B cell (primary cell): ENCODE data around the gene TCF12. TPM values are rescaled to one million over a fixed set of nuclear protein-coding genes. Genes with fewer than 3 reads are reported as not detected.

Source experiments
- ATAC-seq: fragments of 200-7000 bp; cut with Tn5 transposase; one replicate; pipeline ENCODE4 v1.10.0; 2021; ENCODE audit warnings: low read depth, mild to moderate bottlenecking, moderate number of reproducible peaks, moderate library complexity
- CTCF ChIA-PET: fragments of 350-600 bp; sonication (Branson Sonifier 250); formaldehyde crosslinking; loops from one replicate; lab custom pipeline; 2021; ENCODE audit warnings: antibody characterized with exemption, inconsistent platforms; lab: Charles Lee
- POLR2A ChIA-PET: fragments of 350-600 bp; sonication (Branson Sonifier 250); formaldehyde crosslinking; loops from one replicate; lab custom pipeline; 2021; ENCODE audit warnings: antibody characterized with exemption; lab: Charles Lee
- DNase-seq: peaks from one replicate; pipeline ENCODE4 v3.0.0; 2013
- H2AFZ ChIP-seq: 2 replicates; pipeline ENCODE4 v1.6.1; 2012; ENCODE audit warnings: mild to moderate bottlenecking, low read depth, low read length; ENCODE audit not compliant: insufficient read depth, poor library complexity, severe bottlenecking
- H3K27ac ChIP-seq, 2 donors: 1 replicate in 1 of 2; 2 replicates in 1 of 2; pipeline ENCODE4 v1.5.1; 2012 to 2013; ENCODE audit warnings: low read length in 2 of 2, mild to moderate bottlenecking in 2 of 2, moderate library complexity in 1 of 2
- H3K27me3 ChIP-seq, 4 experiments: fragments of 200-600 bp in 1 of 4; sonication (generic) in 1 of 4; replicated peaks in 1 of 4; 1 replicate in 2 of 4; 2 replicates in 2 of 4; pipeline versions ENCODE4 v1.6.1 to v1.7.0; 2013 to 2016; ENCODE audit warnings: low read length in 3 of 4, mild to moderate bottlenecking in 2 of 4, mixed read lengths in 1 of 4, moderate library complexity in 1 of 4; ENCODE audit not compliant: insufficient read depth in 4 of 4, control insufficient read depth in 3 of 4; ENCODE audit errors: control extremely low read depth in 1 of 4
- H3K36me3 ChIP-seq, 2 experiments: replicated peaks in 1 of 2; 1 replicate in 1 of 2; 2 replicates in 1 of 2; pipeline versions ENCODE4 v1.6.1 to v1.7.1; 2013; ENCODE audit warnings: low read length in 1 of 2; ENCODE audit not compliant: insufficient read depth in 2 of 2, control insufficient read depth in 1 of 2; ENCODE audit errors: control extremely low read depth in 1 of 2, extremely low read depth in 1 of 2
- H3K4me1 ChIP-seq, 2 donors: fragments of 200-600 bp in 1 of 2; sonication (generic) in 1 of 2; 1 replicate in 1 of 2; 2 replicates in 1 of 2; pipeline versions ENCODE4 v1.5.1 to v1.6.1; 2013 to 2017; ENCODE audit warnings: low read length in 2 of 2; ENCODE audit not compliant: control insufficient read depth in 2 of 2, insufficient read depth in 2 of 2
- H3K4me2 ChIP-seq: replicated peaks from 2 replicates; pipeline ENCODE3; 2012; ENCODE audit warnings: mild to moderate bottlenecking, low read depth, low read length; ENCODE audit not compliant: poor library complexity, severe bottlenecking
- H3K4me3 ChIP-seq, 5 experiments: fragments of 200-600 bp in 1 of 5; sonication (generic) in 1 of 5; 1 replicate in 3 of 5; 2 replicates in 2 of 5; pipeline versions ENCODE4 v1.5.1 to v1.7.0; 2011 to 2016; ENCODE audit warnings: low read length in 4 of 5, mild to moderate bottlenecking in 4 of 5, low read depth in 2 of 5, control low read depth in 1 of 5, moderate library complexity in 1 of 5; ENCODE audit not compliant: insufficient read depth in 1 of 5; ENCODE audit errors: control extremely low read depth in 1 of 5, extremely low read depth in 1 of 5
- H3K79me2 ChIP-seq: fragments of 200-600 bp; sonication (generic); one replicate; pipeline ENCODE4 v1.6.0; 2016; ENCODE audit warnings: low read length; ENCODE audit not compliant: control insufficient read depth, insufficient read depth
- H3K9ac ChIP-seq: fragments of 200-600 bp; sonication (generic); 2 replicates; pipeline ENCODE4 v1.6.1; 2017; ENCODE audit warnings: mild to moderate bottlenecking, low read length, moderate library complexity
- H3K9me3 ChIP-seq, 3 donors: one replicate each; pipeline versions ENCODE4 v1.6.1 to v1.7.1; 2013; ENCODE audit warnings: low read length in 2 of 3; ENCODE audit not compliant: control insufficient read depth in 2 of 3, insufficient read depth in 1 of 3; ENCODE audit errors: control extremely low read depth in 1 of 3
- H4K20me1 ChIP-seq: 2 replicates; pipeline ENCODE4 v1.6.0; 2012; ENCODE audit warnings: mild to moderate bottlenecking, low read length; ENCODE audit not compliant: insufficient read depth, control insufficient read depth, poor library complexity, severe bottlenecking
- H3K27ac Mint-ChIP-seq: one replicate; pipeline ENCODE4 v1.8.0; 2021; ENCODE audit warnings: mixed read lengths
- H3K27me3 Mint-ChIP-seq: one replicate; pipeline ENCODE4 v1.8.0; 2021; ENCODE audit warnings: mixed read lengths
- H3K4me1 Mint-ChIP-seq: one replicate; pipeline ENCODE4 v1.8.0; 2021; ENCODE audit warnings: mixed read lengths
- H3K4me3 Mint-ChIP-seq: one replicate; pipeline ENCODE4 v1.8.0; 2021; ENCODE audit warnings: mixed read lengths
- H3K9me3 Mint-ChIP-seq: one replicate; pipeline ENCODE4 v1.8.0; 2022; ENCODE audit warnings: mixed read lengths; ENCODE audit not compliant: insufficient read depth
- EZH2 ChIP-seq: IDR thresholded peaks from 2 replicates; pipeline ENCODE4 v1.6.1; 2012; ENCODE audit warnings: borderline replicate concordance, low read depth, mild to moderate bottlenecking, moderate library complexity, low read length; ENCODE audit not compliant: insufficient read depth, poor library complexity, severe bottlenecking
- WGBS: methylation state at CpG from one replicate; pipeline ENCODE4 v1.1.5; 2013; ENCODE audit warnings: missing lambda C conversion rate; ENCODE audit not compliant: insufficient coverage; 5-methylcytosine and 5-hydroxymethylcytosine counted together
- intact Hi-C: fragments of 100-400 bp; cut with micrococcal nuclease; formaldehyde crosslinking; loops from one replicate; pipeline ENCODE4 v1.10.0; 2022
- polyA plus RNA-seq: library from polyadenylated mRNA; depleted of rRNA; stranded (reverse); fragments of >200 nt; gene quantifications from 2 replicates; pipeline ENCODE4 v1.2.3, GENCODE V29; 2012
- total RNA-seq, 2 donors: library from RNA; stranded (reverse); fragments of 120-200 nt in 1 of 2; gene quantifications; 1 replicate in 1 of 2; 2 replicates in 1 of 2; pipeline versions ENCODE4 v1.2.3 to v1.2.4, GENCODE V29; 2013 to 2022
- TF ChIP-seq, protein P1 (sequence below): fragments of 200-600 bp; IDR thresholded peaks from one replicate; pipeline ENCODE4 v1.8.0; 2022; ENCODE audit warnings: antibody characterized with exemption, mild to moderate bottlenecking

TCF12 gene
- total and polyA plus RNA-seq, 2 donors (not counting 1 experiment from before 2014, with no cell fraction given), result 27.1 to 131 TPM

GRCh38 chr15:57245714-57246113 is 327.3 kb downstream of the TCF12 start:
- Histone ChIP-seq H3K9ac (no peak overlapping the region), H3K79me2 (no peaks in the 10 kb centered on the region), H4K20me1 (no peaks in the 10 kb centered on the region), H2AFZ (no peak overlapping the region), H3K4me2 (no peak overlapping the region), H3K4me3 (no peak overlapping the region), H3K4me1 (no peaks in the 10 kb centered on the region), H3K27me3 (no peaks in the 10 kb centered on the region), H3K9me3 (no peaks in the 10 kb centered on the region), H3K27ac (no peak overlapping the region), H3K36me3 (peaks cover 9 to 28% of the 10 kb centered on the region in 2 experiments)
- no CpG with 5 or more reads among the region's 1 CpG for WGBS
- H3K9me3 Mint-ChIP-seq, result no peaks in the 10 kb centered on the region
- intact Hi-C loops, result no loop called here
- DNase-seq (no peak), ATAC-seq (no peak)
- CTCF ChIA-PET, result interaction anchor here (0.6 kb wide), 1 partner anchor 49 kb away, joined by 3 read pairs; no protein-coding TSS in a partner anchor
- no peak for TF ChIP-seq EZH2
- TF ChIP-seq, protein P1, sequence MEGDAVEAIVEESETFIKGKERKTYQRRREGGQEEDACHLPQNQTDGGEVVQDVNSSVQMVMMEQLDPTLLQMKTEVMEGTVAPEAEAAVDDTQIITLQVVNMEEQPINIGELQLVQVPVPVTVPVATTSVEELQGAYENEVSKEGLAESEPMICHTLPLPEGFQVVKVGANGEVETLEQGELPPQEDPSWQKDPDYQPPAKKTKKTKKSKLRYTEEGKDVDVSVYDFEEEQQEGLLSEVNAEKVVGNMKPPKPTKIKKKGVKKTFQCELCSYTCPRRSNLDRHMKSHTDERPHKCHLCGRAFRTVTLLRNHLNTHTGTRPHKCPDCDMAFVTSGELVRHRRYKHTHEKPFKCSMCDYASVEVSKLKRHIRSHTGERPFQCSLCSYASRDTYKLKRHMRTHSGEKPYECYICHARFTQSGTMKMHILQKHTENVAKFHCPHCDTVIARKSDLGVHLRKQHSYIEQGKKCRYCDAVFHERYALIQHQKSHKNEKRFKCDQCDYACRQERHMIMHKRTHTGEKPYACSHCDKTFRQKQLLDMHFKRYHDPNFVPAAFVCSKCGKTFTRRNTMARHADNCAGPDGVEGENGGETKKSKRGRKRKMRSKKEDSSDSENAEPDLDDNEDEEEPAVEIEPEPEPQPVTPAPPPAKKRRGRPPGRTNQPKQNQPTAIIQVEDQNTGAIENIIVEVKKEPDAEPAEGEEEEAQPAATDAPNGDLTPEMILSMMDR, result no peak
- POLR2A ChIA-PET, result interaction anchor here (0.6 kb wide), 1 partner anchor 31 kb away, joined by 8 read pairs; no protein-coding TSS in a partner anchor
- H3K4me3 Mint-ChIP-seq, result no peak overlapping the region
- H3K27me3 Mint-ChIP-seq, result no peaks in the 10 kb centered on the region
- peaks cover 2% of the 10 kb centered on the region for H3K4me1 Mint-ChIP-seq
- H3K27ac Mint-ChIP-seq, result no peak overlapping the region

- Histone ChIP-seq H3K4me3 (no peak overlapping the region), H3K79me2 (no peaks in the 10 kb centered on the region), H2AFZ (no peak overlapping the region), H3K4me1 (no peaks in the 10 kb centered on the region), H4K20me1 (no peaks in the 10 kb centered on the region), H3K36me3 (peaks cover 9 to 28% of the 10 kb centered on the region in 2 experiments), H3K9ac (no peak overlapping the region), H3K27ac (no peak overlapping the region), H3K4me2 (no peak overlapping the region), H3K9me3 (no peaks in the 10 kb centered on the region), H3K27me3 (no peaks in the 10 kb centered on the region)
- H3K4me3 Mint-ChIP-seq, result no peak overlapping the region
- intact Hi-C loops, result no loop called here
- H3K27ac Mint-ChIP-seq, result no peak overlapping the region
- no peaks in the 10 kb centered on the region for H3K9me3 Mint-ChIP-seq
- TF ChIP-seq EZH2, result no peak
- TF ChIP-seq, protein P1, result no peak
- POLR2A ChIA-PET, result no interaction called here
- ATAC-seq (no peak), DNase-seq (no peak)
- H3K4me1 Mint-ChIP-seq, result peaks cover 2% of the 10 kb centered on the region
- CTCF ChIA-PET, result interaction anchor here (0.7 to 1.4 kb wide), 2 partner anchors 57 to 429 kb away, joined by 3 to 4 read pairs; no protein-coding TSS in a partner anchor
- no peaks in the 10 kb centered on the region for H3K27me3 Mint-ChIP-seq
- WGBS, result no CpG with 5 or more reads among the region's 1 CpG
These were observed 329.6 kb downstream of the TCF12 start for GRCh38 chr15:57248074-57248473.
